WTC11 (cell line): ENCODE results near the gene ZNF276.

Source experiments
- TF ChIP-seq, protein P1 (sequence below): fragments of 200-600 bp; IDR thresholded peaks from 2 replicates; pipeline ENCODE4 v1.8.0; 2022; ENCODE audit warnings: antibody characterized with exemption
- TF ChIP-seq, protein P2 (sequence below): sonication (generic); formaldehyde crosslinking; IDR thresholded peaks from 2 replicates; pipeline ENCODE4 v1.8.1; 2023; ENCODE audit warnings: mild to moderate bottlenecking, missing genetic modification reagents, moderate library complexity

DNA sequence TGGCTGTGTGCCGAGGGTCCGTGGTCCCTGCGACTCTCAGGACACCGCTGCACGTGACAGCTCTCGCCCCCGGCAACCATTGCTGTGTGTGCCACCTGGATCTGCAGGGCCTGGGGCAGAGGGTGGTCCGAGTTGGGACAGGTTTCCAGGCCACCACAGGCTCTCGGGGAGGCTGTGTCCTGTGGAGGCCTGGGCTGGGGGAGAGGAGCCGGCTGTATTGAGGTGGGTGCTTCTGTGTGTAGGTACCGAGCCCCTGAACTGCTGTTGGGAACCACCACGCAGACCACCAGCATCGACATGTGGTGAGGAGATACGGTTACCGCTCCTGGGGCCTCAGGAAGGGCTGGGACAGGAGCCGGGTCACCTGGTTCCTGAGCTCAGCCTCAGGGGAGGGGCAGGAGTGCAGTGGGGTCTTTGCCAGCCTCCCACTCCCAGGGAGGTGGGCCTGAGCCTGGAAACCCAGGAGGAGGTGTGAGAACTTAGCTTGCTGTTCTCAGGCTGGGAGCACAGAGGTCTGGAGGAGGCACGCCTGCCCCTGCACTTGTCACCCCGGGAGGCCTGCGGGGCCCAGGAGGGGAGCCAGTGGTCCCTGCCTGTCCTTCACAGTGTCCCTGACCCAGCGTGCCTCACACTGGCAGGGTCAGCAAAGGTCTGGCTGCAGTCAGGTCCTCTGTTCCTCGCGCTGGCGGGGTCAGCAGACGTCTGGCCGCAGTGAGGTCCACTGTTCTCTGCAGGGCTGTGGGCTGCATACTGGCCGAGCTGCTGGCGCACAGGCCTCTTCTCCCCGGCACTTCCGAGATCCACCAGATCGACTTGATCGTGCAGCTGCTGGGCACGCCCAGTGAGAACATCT lies 27.2 kb upstream of the ZNF276 start:
- TF ChIP-seq, protein P1, sequence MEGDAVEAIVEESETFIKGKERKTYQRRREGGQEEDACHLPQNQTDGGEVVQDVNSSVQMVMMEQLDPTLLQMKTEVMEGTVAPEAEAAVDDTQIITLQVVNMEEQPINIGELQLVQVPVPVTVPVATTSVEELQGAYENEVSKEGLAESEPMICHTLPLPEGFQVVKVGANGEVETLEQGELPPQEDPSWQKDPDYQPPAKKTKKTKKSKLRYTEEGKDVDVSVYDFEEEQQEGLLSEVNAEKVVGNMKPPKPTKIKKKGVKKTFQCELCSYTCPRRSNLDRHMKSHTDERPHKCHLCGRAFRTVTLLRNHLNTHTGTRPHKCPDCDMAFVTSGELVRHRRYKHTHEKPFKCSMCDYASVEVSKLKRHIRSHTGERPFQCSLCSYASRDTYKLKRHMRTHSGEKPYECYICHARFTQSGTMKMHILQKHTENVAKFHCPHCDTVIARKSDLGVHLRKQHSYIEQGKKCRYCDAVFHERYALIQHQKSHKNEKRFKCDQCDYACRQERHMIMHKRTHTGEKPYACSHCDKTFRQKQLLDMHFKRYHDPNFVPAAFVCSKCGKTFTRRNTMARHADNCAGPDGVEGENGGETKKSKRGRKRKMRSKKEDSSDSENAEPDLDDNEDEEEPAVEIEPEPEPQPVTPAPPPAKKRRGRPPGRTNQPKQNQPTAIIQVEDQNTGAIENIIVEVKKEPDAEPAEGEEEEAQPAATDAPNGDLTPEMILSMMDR, result no peak
- TF ChIP-seq, protein P2, sequence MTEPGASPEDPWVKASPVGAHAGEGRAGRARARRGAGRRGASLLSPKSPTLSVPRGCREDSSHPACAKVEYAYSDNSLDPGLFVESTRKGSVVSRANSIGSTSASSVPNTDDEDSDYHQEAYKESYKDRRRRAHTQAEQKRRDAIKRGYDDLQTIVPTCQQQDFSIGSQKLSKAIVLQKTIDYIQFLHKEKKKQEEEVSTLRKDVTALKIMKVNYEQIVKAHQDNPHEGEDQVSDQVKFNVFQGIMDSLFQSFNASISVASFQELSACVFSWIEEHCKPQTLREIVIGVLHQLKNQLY (CRISPR knock-in tag), result no peak
